ENCODE results near the gene AVPR2.
A peak's percentile ranks its signal among the peaks of the same experiment; 100 is the strongest.

AVPR2 gene

DNA sequence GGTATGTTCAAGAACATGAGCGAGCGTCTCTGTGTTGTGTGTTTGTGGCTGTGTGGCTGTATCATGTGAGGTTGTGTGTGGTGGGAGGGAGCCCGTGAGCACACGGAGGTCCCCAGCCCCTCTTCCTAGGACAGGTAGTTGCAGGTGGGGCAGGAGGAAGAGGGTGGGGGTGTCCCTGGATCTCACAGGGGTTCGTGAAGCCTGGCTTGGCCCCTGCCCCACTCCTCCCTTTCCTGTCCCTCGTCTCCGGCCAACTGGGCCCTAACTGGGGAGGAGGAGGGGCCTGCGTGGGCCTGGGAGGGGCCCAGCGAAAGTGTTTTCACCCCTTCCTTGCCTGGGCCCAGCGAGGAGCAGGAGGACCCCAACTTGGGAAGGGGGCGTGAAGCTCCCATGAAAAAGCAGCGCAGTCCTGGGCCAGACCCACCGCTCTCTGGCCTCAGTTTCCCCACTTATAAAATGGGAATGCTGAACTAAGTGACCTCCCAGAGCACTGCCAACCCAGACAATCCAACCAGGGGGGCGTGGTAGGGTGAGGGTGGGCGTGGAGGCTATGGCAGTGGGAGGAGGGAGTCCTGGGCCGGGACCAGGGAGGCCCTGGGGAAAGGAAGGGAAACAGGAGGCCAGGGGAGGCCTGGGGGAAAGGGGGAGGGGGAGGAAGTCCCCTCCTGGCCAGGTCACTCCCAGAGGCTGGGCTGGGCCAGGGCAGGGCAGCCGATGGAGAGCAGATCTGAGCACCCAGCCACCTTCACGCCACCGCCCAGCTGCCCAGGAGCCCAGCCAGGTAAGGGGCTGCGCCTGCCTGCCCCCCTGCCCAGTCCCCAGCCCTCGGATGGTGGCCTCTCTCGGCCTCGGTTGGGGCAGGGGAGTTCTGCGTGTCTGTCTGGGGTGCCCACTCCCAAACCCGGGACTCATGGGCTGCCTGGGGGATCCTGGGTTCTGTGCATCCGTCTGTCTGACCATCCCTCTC lies at the start of gene AVPR2:
AVPR2 (plus strand) TSS at position 683 of the 967 bp plus-strand sequence. CDS start 473 bp downstream, outside the sequence.
- Histone ChIP-seq H3K27me3 (ENCODE audit: insufficient read depth, poor library complexity, severe bottlenecking) (no peaks in the 10 kb centered on the region), H3K4me3 (ENCODE audit: severe bottlenecking) (no peak within 1 kb of the TSS), H3K4me1 (ENCODE audit: insufficient read depth, poor library complexity, severe bottlenecking) (peaks cover 15% of the 10 kb centered on the region), H3K27ac (ENCODE audit: poor library complexity, severe bottlenecking) (no peak within 1 kb of the TSS), H3K9me3 (ENCODE audit: severe bottlenecking) (no peaks in the 10 kb centered on the region), H3K36me3 (ENCODE audit: low read depth) (no peaks in the 10 kb centered on the region)
- TF ChIP-seq, protein P1, sequence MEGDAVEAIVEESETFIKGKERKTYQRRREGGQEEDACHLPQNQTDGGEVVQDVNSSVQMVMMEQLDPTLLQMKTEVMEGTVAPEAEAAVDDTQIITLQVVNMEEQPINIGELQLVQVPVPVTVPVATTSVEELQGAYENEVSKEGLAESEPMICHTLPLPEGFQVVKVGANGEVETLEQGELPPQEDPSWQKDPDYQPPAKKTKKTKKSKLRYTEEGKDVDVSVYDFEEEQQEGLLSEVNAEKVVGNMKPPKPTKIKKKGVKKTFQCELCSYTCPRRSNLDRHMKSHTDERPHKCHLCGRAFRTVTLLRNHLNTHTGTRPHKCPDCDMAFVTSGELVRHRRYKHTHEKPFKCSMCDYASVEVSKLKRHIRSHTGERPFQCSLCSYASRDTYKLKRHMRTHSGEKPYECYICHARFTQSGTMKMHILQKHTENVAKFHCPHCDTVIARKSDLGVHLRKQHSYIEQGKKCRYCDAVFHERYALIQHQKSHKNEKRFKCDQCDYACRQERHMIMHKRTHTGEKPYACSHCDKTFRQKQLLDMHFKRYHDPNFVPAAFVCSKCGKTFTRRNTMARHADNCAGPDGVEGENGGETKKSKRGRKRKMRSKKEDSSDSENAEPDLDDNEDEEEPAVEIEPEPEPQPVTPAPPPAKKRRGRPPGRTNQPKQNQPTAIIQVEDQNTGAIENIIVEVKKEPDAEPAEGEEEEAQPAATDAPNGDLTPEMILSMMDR (IDR thresholded peaks at IDR 0.05; ENCODE audit: poor library complexity, severe bottlenecking), result no peak
- DNase-seq (ENCODE audit: low spot score), result no peak
- no peak for ATAC-seq (ENCODE audit: low read depth)

DNA sequence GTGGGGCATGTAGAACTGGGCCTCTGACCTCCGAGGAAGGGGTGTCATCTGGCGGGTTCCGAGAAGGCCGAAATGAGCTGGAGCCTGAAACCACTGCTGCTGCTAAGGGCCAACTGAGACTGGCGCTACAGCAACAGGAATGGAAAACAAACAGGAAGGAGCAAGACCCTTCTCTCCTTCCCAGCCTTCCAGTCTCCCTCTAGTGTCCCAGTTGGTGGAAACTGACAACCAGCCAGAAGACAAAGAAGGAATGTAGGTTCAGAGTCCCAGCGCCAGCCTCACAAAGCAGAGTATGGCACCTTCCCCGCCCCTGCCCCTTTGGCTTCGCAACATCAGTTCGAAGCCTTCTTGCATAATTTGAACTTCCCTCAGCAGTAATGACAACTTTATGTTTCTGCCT lies 49.8 kb upstream of the AVPR2 start:
- H3K27me3 ChIP-seq (ENCODE audit: insufficient read depth, poor library complexity, severe bottlenecking), result no peaks in the 10 kb centered on the region
- TF ChIP-seq, protein P1 (IDR thresholded peaks at IDR 0.05; ENCODE audit: poor library complexity, severe bottlenecking), result no peak
- ATAC-seq (ENCODE audit: low read depth), result no peak

DNA sequence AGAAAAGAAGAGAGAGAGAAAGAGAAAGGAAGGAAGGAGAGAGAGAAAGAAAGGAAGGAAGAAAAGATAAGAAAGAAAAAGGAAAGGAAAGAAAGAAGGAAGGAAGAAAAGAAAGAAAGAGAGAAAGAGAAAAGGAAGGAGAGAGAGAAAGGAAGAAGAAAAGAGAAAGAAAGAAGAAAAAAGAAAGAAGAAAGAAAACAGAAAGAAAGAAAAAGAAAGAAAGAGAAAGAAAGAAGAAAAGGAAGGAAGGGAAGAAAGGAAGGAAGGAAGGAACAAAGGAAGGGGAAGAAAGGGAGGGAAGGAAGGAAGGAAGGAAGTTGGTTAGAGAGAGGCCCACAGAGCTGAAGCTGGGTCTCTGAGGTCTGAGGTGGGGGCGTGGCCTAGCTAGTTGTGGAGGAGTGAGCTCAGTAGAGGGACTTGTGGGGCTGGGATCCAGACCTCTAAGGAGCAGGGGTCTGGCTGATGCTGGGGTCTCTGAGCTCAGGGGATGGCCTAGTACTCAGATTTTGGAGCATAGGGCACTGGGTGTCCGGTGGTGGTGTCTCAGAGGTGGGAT lies 47.0 kb upstream of the AVPR2 start:
- Histone ChIP-seq H3K27ac (ENCODE audit: poor library complexity, severe bottlenecking) (no peak overlapping the region), H3K4me3 (ENCODE audit: severe bottlenecking) (no peak overlapping the region), H3K4me1 (ENCODE audit: insufficient read depth, poor library complexity, severe bottlenecking) (no peaks in the 10 kb centered on the region), H3K36me3 (ENCODE audit: low read depth) (no peaks in the 10 kb centered on the region), H3K9me3 (ENCODE audit: severe bottlenecking) (no peaks in the 10 kb centered on the region), H3K27me3 (ENCODE audit: insufficient read depth, poor library complexity, severe bottlenecking) (no peaks in the 10 kb centered on the region)
- DNase-seq (ENCODE audit: low spot score) (no peak), ATAC-seq (ENCODE audit: low read depth) (no peak; the same call in 2 of the 3 replicates)
- TF ChIP-seq, protein P1 (IDR thresholded peaks at IDR 0.05; ENCODE audit: poor library complexity, severe bottlenecking), result no peak

More for the DNA sequence above, 49.8 kb upstream of the AVPR2 start:
- H3K27ac ChIP-seq (ENCODE audit: poor library complexity, severe bottlenecking), result no peak overlapping the region
- no peak for DNase-seq (ENCODE audit: low spot score)
- H3K36me3 ChIP-seq (ENCODE audit: low read depth), result no peaks in the 10 kb centered on the region
- H3K4me1 ChIP-seq (ENCODE audit: insufficient read depth, poor library complexity, severe bottlenecking), result no peaks in the 10 kb centered on the region
- H3K4me3 ChIP-seq (ENCODE audit: severe bottlenecking), result no peak overlapping the region
- no peaks in the 10 kb centered on the region for H3K9me3 ChIP-seq (ENCODE audit: severe bottlenecking)

DNA sequence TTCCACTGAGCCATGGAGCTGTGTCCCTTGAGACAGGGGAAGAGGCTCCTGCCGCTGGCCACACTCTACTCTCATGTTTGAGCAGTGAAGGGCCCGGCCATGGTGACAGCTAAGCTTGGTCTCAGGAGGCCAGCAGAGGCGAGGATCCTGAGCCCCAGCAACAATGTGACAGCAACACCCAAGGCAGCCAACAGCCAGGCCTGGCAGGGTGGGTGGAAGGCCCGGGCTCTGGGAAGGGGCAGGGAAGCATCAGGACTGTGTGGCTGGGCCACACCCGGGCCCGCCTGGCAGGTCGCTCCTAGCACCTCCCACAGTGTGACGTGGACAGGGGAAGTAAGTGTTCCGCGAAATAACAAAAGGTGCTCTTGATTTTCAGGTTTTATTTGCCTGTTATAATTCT lies 43.3 kb upstream of the AVPR2 start:
- DNase-seq (ENCODE audit: low spot score) (no peak), ATAC-seq (ENCODE audit: low read depth) (peak; percentile 35; the same call in 1 of the 3 replicates)
- Histone ChIP-seq H3K36me3 (ENCODE audit: low read depth) (no peaks in the 10 kb centered on the region), H3K9me3 (ENCODE audit: severe bottlenecking) (no peaks in the 10 kb centered on the region), H3K27me3 (ENCODE audit: insufficient read depth, poor library complexity, severe bottlenecking) (no peaks in the 10 kb centered on the region), H3K27ac (ENCODE audit: poor library complexity, severe bottlenecking) (no peak overlapping the region), H3K4me1 (ENCODE audit: insufficient read depth, poor library complexity, severe bottlenecking) (no peaks in the 10 kb centered on the region), H3K4me3 (ENCODE audit: severe bottlenecking) (no peak overlapping the region)
- TF ChIP-seq, protein P1 (IDR thresholded peaks at IDR 0.05; ENCODE audit: poor library complexity, severe bottlenecking), result no peak

Measured in RWPE2 (cell line).